Heart left ventricle (tissue), 16 donors: ENCODE results near the gene ZSCAN10. TPM values are rescaled to one million over a fixed set of nuclear protein-coding genes. Genes with fewer than 3 reads are reported as not detected.
A peak's percentile ranks its signal among the peaks of the same experiment; 100 is the strongest.

Experiments
- ATAC-seq, 4 donors: fragments of 200-7000 bp; cut with Tn5 transposase; one replicate each; pipeline ENCODE4 v1.9.1; 2020 to 2022; ENCODE audit warnings: moderate library complexity in 4 of 4, mild to moderate bottlenecking in 3 of 4, moderate number of reproducible peaks in 1 of 4
- DNase-seq, 5 donors: peaks; one replicate each; pipeline ENCODE4 v3.0.0-alpha.2; 2020
- H3K27ac ChIP-seq, 12 donors: fragments of 200-600 bp; sonication (generic) in 4 of 12; one replicate each; pipeline versions ENCODE4 v1.5.0 to v1.8.0; 2016 to 2022; ENCODE audit warnings: mild to moderate bottlenecking in 2 of 12
- H3K27me3 ChIP-seq, 9 donors: fragments of 200-600 bp; sonication (generic) in 2 of 9; one replicate each; pipeline versions ENCODE4 v1.5.1 to v1.8.0; 2016 to 2022; ENCODE audit warnings: mild to moderate bottlenecking in 3 of 9
- H3K36me3 ChIP-seq, 9 donors: fragments of 200-600 bp; sonication (generic) in 2 of 9; one replicate each; pipeline versions ENCODE4 v1.5.0 to v1.8.0; 2018 to 2022; ENCODE audit warnings: mild to moderate bottlenecking in 2 of 9
- H3K4me1 ChIP-seq, 12 donors: fragments of 200-600 bp; sonication (generic) in 4 of 12; one replicate each; pipeline versions ENCODE4 v1.5.0 to v1.8.0; 2016 to 2022; ENCODE audit warnings: mild to moderate bottlenecking in 3 of 12
- H3K4me3 ChIP-seq, 12 donors: fragments of 200-600 bp; sonication (generic) in 4 of 12; one replicate each; pipeline versions ENCODE4 v1.5.0 to v1.8.0; 2017 to 2022; ENCODE audit warnings: mild to moderate bottlenecking in 9 of 12, moderate library complexity in 4 of 12
- H3K9me3 ChIP-seq, 12 donors: fragments of 200-600 bp; sonication (generic) in 4 of 12; one replicate each; pipeline versions ENCODE4 v1.5.0 to v1.8.0; 2016 to 2022; ENCODE audit warnings: mild to moderate bottlenecking in 1 of 12
- POLR2A ChIP-seq, 2 donors: fragments of 450-650 bp; IDR thresholded peaks; one replicate each; pipeline ENCODE4 v1.6.1; 2017; ENCODE audit warnings: antibody characterized with exemption in 2 of 2, mild to moderate bottlenecking in 2 of 2, moderate library complexity in 2 of 2
- WGBS, 4 donors: extraction: QIAGEN DNeasy Blood & Tissue Kit in 2 of 4; methylation state at CpG; one replicate each; pipeline versions ENCODE4 v1.1.5 to v1.1.7; 2013 to 2018; 5-methylcytosine and 5-hydroxymethylcytosine counted together
- intact Hi-C, 10 donors: fragments of 100-400 bp; cut with DNase I; formaldehyde crosslinking; loops; one replicate each; pipeline versions ENCODE4 v1.11.1 to v1.14.2; 2022
- polyA plus RNA-seq, 2 donors: library from polyadenylated mRNA; stranded (reverse); fragments of 200-250 nt; gene quantifications; one replicate each; pipeline ENCODE4 v1.2.3, GENCODE V29; 2013
- total RNA-seq, 9 donors: library from RNA; depleted of rRNA in 2 of 9; stranded (reverse); fragments of >200 nt in 2 of 9; fragmentation: NEBNext Ultra II Directional in 3 of 9; extraction: Animal tissue kit (Norgen Biotek cat#: 25700) in 3 of 9; gene quantifications; one replicate each; pipeline versions ENCODE4 v1.1.0 to v1.2.4, GENCODE V29; 2016 to 2023
- TF ChIP-seq, protein P1 (sequence below), 12 donors: fragments of 200-600 bp; sonication (generic) in 4 of 12; IDR thresholded peaks; one replicate each; pipeline versions ENCODE4 v1.5.0 to v1.8.0; 2018 to 2022; ENCODE audit warnings: antibody characterized with exemption in 12 of 12, mild to moderate bottlenecking in 5 of 12
- donor health status: ischemic (EF 13 %, LVEDD 7.1; RV severe dilation, severe dysfunction).
- donor health status: healthy with polysubstance abuse.
- donor health status: DM: no; HTN: yes; CAD: no.
- donor health status: DM: no; HTN: no; CAD: no.
- donor health status: ischemic (EF 25% LVEDD 6.9; RV normal size, moderate dysfunction).
- donor health status: ischemic (EF 25% LVEDD 5.7; RV mildly dilated, moderate dysfunction).
- donor health status: healthy.
- donor health status: DM: yes; HTN: yes; CAD: no.
- donor health status: ischemic (EF 35%, LVEDD 5.7; RV mildly dilated, moderate dysfunction).
- donor health status: nonischemic (EF 11% LVEDD 7.7; RV severe dilation, severe dysfunction).
- donor health status: DM: yes; HTN: yes; CAD: no.
- donor health status: PGD.
- donor health status: ischemic (EF 29% LVEDD 5.4; RV normal size, mild dysfunction).
- donor health status: nonischemic (EF 23%, LVEDD 6.1; RV moderate dilation, normal function).

ZSCAN10 gene
- total and polyA plus RNA-seq, 11 donors = not detected

- Histone ChIP-seq H3K27ac (no peak overlapping the region), H3K4me3 (no peak overlapping the region), H3K4me1 (peaks cover 2 to 60% (median 23%) of the 10 kb centered on the region in 12 donors), H3K27me3 (no peaks in the 10 kb centered on the region), H3K9me3 (no peaks in the 10 kb centered on the region), H3K36me3 (peaks cover 0 to 8% (median 0%) of the 10 kb centered on the region in 9 donors)
- ATAC-seq (no peak), DNase-seq (peak in 1 of 5 donors; percentile 16)
- TF ChIP-seq, protein P1, sequence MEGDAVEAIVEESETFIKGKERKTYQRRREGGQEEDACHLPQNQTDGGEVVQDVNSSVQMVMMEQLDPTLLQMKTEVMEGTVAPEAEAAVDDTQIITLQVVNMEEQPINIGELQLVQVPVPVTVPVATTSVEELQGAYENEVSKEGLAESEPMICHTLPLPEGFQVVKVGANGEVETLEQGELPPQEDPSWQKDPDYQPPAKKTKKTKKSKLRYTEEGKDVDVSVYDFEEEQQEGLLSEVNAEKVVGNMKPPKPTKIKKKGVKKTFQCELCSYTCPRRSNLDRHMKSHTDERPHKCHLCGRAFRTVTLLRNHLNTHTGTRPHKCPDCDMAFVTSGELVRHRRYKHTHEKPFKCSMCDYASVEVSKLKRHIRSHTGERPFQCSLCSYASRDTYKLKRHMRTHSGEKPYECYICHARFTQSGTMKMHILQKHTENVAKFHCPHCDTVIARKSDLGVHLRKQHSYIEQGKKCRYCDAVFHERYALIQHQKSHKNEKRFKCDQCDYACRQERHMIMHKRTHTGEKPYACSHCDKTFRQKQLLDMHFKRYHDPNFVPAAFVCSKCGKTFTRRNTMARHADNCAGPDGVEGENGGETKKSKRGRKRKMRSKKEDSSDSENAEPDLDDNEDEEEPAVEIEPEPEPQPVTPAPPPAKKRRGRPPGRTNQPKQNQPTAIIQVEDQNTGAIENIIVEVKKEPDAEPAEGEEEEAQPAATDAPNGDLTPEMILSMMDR (IDR thresholded peaks at IDR 0.05) = no peak
- no peak for TF ChIP-seq POLR2A (IDR thresholded peaks at IDR 0.05)
- intact Hi-C loops = no loop called here
- WGBS, 4 donors = 91 to 95% (median 93%) methylated on average over 11 to 16 of the region's 16 CpGs
Observed at GRCh38 chr16:3147046-3147756, 48.1 kb upstream of the ZSCAN10 start.

- 74 to 86% (median 76%) methylated on average over 6 to 12 of the region's 12 CpGs for WGBS, 4 donors
Observed at GRCh38 chr16:3145660-3146059, 46.6 kb upstream of the ZSCAN10 start.

GRCh38 chr16:3145151-3145550 lies 46.1 kb upstream of the ZSCAN10 start:
- Histone ChIP-seq H3K36me3 (peaks cover 0 to 28% (median 14%) of the 10 kb centered on the region in 9 donors), H3K9me3 (no peaks in the 10 kb centered on the region), H3K27ac (peak overlapping the region in 4 of 12 donors; percentile 89 to 95 (median 93)), H3K27me3 (no peaks in the 10 kb centered on the region), H3K4me1 (peaks cover 0 to 42% (median 11%) of the 10 kb centered on the region in 12 donors), H3K4me3 (no peak overlapping the region)
- ATAC-seq = no peak
- 87 to 91% (median 89%) methylated on average over 4 to 10 of the region's 10 CpGs for WGBS, 4 donors
- no peak for DNase-seq
- TF ChIP-seq, protein P1 (IDR thresholded peaks at IDR 0.05) = no peak
- no peak for TF ChIP-seq POLR2A (IDR thresholded peaks at IDR 0.05)
- intact Hi-C loops = no loop called here

More at GRCh38 chr16:3145660-3146059, 46.6 kb upstream of the ZSCAN10 start:
- no peak for ATAC-seq
- TF ChIP-seq, protein P1 (IDR thresholded peaks at IDR 0.05) = no peak
- no peak for TF ChIP-seq POLR2A (IDR thresholded peaks at IDR 0.05)
- Histone ChIP-seq H3K27ac (peak overlapping the region in 1 of 12 donors; percentile 92), H3K4me1 (peaks cover 0 to 44% (median 14%) of the 10 kb centered on the region in 12 donors), H3K4me3 (no peak overlapping the region), H3K9me3 (no peaks in the 10 kb centered on the region), H3K36me3 (peaks cover 0 to 23% (median 12%) of the 10 kb centered on the region in 9 donors), H3K27me3 (no peaks in the 10 kb centered on the region)
- DNase-seq = peak in 1 of 5 donors; percentile 15
- intact Hi-C loops = no loop called here

DNA sequence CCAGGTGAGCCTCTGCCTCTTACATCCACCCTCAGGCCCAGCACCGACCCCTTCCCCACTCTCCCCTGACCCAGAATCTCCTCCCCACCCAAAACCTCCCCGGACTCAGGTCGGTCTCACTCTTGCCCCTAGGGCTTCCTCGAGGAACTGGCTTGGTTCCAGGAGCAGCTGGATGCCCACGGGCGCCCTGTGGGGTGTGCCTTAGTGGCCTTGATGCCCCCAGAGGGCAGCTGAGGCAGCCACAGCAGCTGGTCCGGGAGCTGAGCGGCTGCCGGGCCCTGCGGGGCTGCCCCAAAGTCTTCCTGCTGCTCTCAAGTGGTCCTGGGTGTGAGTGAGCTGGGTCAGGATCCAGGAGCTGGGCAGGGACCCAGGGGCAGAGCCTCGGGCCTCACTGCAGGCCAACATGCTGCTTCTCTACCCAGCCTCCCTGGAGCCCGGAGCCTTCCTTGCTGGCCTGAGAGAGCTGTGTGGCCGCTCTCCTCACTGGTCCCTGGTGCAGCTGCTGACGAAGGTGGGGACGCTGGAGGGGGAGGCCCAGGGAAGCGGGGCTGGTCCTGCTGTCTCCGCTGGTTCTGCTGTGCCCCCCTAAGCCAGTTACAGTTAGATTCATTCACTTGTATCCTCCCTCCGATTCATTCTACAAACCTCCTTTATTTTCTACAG lies 45.4 kb upstream of the ZSCAN10 start:
- ATAC-seq (peak in 2 of 4 donors; percentile 1 to 4), DNase-seq (no peak)
- 67 to 78% (median 70%) methylated on average over 14 to 18 of the region's 18 CpGs for WGBS, 4 donors
- Histone ChIP-seq H3K27me3 (no peaks in the 10 kb centered on the region), H3K36me3 (peaks cover 0 to 35% (median 20%) of the 10 kb centered on the region in 9 donors), H3K9me3 (no peaks in the 10 kb centered on the region), H3K27ac (peak overlapping the region; percentile 69 to 95 (median 88)), H3K4me1 (peaks cover 0 to 35% (median 11%) of the 10 kb centered on the region in 12 donors), H3K4me3 (peak overlapping the region in 1 of 12 donors; percentile 9)
- no peak for TF ChIP-seq POLR2A (IDR thresholded peaks at IDR 0.05)
- TF ChIP-seq, protein P1 (IDR thresholded peaks at IDR 0.05) = no peak
- intact Hi-C loops = no loop called here
